Fibroblast of the conjunctiva (primary cell): Measurements from ENCODE around the gene MIA3.
"Not testable (repeated sequence)": the region's sequence is repeated elsewhere in the genome, so short reads cannot be mapped to it uniquely, and the experiment has no call there.

Source experiments
- DNase-seq: peaks from one replicate; pipeline ENCODE4 v3.0.0-alpha.2; 2010; ENCODE audit warnings: low read depth

MIA3 gene

DNA sequence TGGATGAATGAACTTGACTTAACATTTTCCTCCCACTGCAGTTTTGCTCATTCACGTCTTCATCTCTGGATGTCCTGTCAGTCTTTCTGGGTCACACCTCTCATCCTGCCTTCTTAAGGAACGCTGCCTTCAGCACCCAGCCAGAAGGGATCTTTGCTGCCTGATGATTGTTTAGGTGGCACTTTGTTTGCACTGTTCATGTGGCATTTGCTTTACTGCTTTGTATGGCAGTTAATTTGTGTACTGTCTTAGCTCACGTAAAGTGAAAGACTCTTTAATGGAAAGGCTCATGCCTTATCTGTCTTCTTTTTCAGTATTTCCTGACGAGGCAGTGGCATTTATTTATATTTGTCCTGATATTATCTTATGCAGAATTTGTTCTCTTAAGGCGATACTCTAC is 4.9 kb downstream of the MIA3 start:
- no peak for DNase-seq

GRCh38 chr1:222623458-222623857 is 5.6 kb downstream of the MIA3 start:
- no peak for DNase-seq

- no peak for DNase-seq
Observed at GRCh38 chr1:222624214-222624613, 6.3 kb downstream of the MIA3 start.

- peak; percentile 28 for DNase-seq
Observed at GRCh38 chr1:222627232-222627631, 9.3 kb downstream of the MIA3 start.

- DNase-seq = no peak
Observed at GRCh38 chr1:222629921-222630535, 12.1 kb downstream of the MIA3 start.

- DNase-seq = no peak
Observed at GRCh38 chr1:222631611-222632208, 13.8 kb downstream of the MIA3 start.

GRCh38 chr1:222632749-222633148 is 14.9 kb downstream of the MIA3 start:
- DNase-seq = no peak

DNA sequence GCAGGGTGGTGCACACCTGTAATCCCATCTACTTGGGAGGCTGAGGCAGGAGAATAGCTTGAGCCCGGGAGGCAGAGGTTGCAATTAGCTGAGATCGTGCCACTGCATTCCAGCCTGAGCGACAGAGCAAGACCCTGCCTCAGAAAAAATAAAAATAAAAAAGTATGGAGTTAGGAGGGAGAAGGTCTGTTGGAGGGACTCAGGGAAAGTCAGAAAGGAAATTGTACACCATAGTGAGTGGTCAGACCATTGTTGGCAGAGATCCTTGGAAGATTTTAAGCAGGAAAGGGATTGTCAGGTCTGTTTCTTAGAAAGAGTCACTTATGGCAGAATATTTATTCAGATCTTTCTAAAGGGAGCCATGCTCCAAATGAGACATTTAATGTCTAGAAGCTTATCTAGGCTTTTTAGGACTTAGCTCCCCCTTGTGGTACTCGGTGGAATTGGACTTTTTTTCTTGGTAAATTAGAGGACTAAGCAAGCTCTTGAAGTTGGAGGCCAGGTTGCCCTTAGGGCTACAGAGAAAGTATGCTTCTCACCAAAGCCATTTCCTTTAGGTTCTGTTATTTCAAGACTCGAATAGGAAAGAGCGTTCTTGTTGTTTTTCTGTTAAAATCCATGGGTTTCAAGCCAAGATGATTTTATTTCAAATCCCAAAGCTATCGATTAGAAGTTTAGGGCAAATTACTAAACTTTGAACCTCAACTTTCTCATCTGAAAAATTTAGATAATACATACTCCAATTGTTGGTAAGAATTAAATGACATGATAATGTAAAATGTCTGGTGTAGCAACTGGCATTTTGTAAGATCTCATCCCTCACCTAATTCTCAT is 16.5 kb downstream of the MIA3 start:
- peak; percentile 84 for DNase-seq

- no peak for DNase-seq
Observed at GRCh38 chr1:222641269-222641948, 23.5 kb downstream of the MIA3 start.

DNA sequence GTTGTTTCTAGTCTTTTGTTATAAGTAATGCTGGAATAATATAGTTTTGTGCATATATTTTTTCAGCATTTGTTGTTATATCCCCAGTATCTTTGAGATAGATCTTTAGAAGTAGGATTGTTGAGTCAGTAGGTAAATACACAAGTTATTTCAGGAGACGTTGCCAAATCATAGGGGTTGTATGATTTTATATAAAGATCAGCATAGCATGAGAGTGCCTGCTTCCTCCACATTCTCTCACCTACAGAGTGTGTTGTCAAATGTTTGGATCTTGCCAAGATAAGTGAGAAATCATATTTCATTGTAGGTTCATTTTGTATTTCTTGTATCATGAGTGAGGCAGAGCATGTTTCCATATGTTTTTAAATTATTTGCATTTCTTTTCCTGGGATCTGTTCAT is 24.6 kb downstream of the MIA3 start:
- DNase-seq = no peak

- DNase-seq = no peak
Observed at GRCh38 chr1:222643606-222643937, 25.7 kb downstream of the MIA3 start.

DNA sequence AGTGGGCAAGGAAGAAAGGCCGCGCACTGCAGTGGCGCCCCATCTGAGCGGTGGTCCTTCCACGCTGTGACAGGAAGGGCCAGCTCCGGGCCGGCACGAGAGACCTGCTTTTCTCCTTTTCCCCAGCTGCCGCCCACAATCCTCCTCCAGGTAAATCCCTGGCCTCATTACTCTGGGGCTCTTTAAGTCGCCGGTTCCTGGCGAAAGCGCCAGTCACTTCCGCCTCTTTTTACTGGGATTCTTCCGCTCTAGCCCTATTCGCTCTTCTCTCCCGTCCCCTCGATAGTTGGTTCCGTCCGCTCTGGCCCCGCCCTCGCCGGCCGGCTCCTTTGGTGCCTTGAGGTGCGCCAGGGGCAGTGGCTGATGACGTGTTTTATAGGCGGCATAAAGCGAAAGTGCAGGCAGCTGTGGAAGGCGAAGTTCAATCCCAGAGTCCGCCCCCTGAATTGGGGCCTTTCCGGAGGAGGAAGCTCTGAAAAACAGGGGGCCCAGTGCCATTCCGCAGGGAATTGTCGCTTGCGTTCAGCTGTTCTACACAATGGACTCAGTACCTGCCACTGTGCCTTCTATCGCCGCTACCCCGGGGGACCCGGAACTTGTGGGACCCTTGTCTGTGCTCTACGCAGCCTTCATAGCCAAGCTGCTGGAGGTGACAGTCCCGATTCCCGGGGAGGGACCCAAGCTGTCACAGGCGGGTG is 26.2 kb downstream of the MIA3 start:
- DNase-seq = peak; percentile 96

- DNase-seq = no peak
Observed at GRCh38 chr1:222644636-222644980, 26.7 kb downstream of the MIA3 start.

DNA sequence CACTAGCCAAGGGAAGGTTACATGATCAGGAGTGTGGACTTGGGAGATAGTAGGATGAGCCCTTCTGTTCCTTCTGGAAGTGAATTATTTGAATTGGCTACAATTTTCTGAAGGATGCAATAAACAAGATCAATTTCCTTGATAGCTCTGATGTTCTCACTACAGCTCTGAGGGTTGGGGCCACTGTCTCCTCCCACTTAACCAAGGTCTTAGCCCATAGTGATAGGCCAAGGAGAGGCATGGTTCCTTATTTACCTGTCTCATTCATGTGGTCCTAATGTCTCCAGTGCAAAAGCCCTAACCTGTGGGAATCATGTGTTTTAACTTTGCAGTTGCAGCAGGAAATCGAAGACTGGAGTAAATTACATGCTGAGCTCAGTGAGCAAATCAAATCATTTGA is 34.8 kb downstream of the MIA3 start:
- DNase-seq = no peak

DNA sequence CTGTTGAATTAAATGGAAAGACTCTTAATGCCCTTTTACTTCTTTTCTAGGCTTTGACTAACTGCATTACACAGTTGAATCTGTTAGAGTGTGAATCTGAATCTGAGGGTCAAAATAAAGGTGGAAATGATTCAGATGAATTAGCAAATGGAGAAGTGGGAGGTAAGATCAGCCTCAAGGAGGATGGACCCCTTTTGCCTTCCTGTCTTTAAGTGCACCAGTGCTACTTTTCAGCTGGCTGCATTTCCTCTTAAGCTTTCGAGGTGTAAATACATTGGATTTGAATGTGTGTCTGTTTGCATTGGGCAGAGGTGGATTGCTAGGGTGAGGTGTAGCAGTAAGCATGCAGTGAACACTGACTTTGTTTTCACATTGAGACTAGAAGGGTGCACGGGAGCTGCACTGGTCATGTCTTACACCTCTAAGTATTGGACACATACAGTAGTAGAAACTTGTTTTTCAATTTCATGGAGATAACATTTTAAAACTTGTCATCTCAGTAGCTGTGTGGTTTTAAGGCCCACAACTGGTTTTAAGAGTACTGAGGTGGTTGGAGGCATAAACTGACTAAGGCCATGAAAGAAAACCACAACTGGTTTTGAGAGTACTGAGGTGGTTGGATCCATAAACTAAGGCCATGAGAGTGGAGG is 35.4 kb downstream of the MIA3 start:
- DNase-seq = no peak

- DNase-seq = no peak
Observed at GRCh38 chr1:222654849-222655248, 37.0 kb downstream of the MIA3 start.

- no peak for DNase-seq
Observed at GRCh38 chr1:222656391-222657155, 38.7 kb downstream of the MIA3 start.

DNA sequence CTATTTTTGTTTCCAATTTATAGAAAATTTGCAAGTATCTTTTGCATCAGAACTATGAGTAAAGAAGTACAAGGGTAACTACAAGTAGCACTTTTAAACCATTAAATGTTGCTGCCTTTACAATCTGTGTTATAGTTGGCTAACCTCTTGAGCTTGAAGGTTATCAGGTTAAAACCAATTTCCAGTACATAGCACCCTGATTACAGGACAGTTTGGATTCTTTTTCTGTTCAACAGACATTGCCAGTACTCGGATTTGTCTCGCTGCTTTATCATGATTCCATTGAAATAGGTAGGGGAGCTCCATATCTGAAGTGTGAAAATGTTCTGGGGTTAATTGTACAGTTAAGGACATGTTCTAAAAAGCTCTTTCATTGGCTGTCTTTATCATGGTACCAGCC is 40.0 kb downstream of the MIA3 start:
- no peak for DNase-seq

- DNase-seq = no peak
Observed at GRCh38 chr1:222663431-222663934, 45.6 kb downstream of the MIA3 start.

DNA sequence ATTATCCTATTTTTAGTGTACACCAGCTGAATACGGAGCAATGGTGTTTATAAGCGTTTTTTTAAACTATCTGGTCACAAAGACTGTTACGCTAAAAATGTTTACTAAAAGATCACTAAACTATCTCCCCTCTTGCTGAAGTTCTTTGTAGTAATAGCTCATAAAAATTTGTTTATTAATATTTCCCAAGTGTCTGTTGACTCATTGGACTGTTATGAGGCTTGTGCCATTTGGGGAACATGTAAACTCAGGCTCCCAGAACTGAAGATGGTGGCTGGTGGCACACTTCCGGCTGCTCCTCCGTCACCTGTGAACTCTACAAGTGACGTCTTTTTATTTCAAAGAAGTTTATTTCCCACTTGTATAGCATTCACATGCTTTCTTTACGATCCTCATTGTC is 48.1 kb downstream of the MIA3 start:
- DNase-seq = no peak

GRCh38 chr1:222668184-222668583 is 50.3 kb downstream of the MIA3 start:
- not testable (repeated sequence) for DNase-seq
